Cardiac fibroblast (primary cell): ENCODE data around the gene TMEM217.
"Not testable (repeated sequence)": the region's sequence is repeated elsewhere in the genome, so short reads cannot be mapped to it uniquely, and the experiment has no call there.

Experiments used
- DNase-seq, 2 donors: peaks; one replicate each; pipeline versions ENCODE4 v3.0.0 to v3.0.0-alpha.2; 2010; ENCODE audit warnings: low read depth in 2 of 2
- H3K4me3 ChIP-seq, 2 donors: replicated peaks in 1 of 2; 1 replicate in 1 of 2; 2 replicates in 1 of 2; pipeline ENCODE4 v1.5.1; 2011; ENCODE audit warnings: low read depth in 2 of 2, low read length in 2 of 2, mild to moderate bottlenecking in 2 of 2, moderate library complexity in 1 of 2
- CTCF ChIP-seq: IDR thresholded peaks from one replicate; pipeline ENCODE4 v1.5.1; 2011; ENCODE audit warnings: low read depth, mild to moderate bottlenecking, low read length, inconsistent platforms

Gene TMEM217

DNA sequence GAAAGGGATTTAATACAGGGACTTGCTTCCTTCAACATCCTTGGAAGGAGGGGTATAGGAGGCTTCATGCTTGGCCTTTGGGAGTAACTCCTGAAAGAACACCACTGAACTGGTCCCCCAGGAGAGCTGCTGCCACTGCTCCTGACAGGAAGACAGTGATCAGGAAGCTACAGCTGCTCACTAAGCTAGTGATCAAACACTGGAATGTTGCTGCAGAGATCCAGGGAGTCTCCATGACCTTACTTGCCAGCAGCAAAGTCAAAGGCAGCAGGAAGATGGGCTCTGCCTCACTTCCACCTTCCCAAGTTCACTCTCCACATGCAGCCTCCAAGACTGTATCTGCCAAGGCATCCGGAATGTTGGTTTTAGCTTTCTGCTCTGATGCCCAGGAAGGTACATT lies 56.2 kb downstream of the TMEM217 start:
- H3K4me3 ChIP-seq: no peak overlapping the region
- no peak for DNase-seq
- TF ChIP-seq CTCF: no peak

DNA sequence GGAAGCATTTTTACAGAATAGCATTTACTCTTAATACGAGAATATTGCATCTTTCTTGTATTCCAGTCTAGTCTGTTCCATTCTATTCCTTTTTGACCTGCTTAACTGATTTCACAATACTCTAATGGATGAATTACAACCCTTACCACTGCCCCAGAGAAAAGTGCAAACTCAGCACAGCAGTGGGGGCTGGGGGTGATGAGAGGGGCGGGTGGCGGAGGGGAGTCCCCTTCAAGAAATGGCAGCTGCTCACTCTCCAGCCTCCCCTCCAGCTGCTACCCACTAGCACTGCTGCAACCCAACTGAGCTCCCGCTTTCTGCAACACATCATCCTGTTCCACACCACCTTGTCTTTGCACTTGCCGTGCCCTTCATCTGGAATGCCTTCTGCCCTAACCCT lies 57.9 kb downstream of the TMEM217 start:
- no peak overlapping the region for H3K4me3 ChIP-seq
- DNase-seq: no peak
- TF ChIP-seq CTCF: no peak

DNA sequence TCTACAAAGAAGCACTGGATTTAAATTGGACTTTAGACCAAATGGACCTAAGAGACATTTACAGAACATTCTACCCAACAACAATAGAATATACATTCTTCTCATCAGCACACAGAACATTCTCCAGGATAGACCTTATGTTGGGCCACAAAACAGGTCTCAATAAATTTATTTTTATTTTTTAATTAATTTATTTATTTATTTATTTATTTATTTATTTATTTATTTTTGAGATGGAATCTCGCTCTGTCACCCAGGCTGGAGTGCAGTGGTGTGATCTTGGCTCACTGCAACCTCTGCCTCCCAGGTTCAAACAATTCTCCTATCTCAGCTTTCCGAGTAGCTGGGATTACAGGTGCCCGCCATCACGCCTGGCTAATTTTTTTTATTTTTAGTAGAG lies 61.5 kb downstream of the TMEM217 start:
- not testable (repeated sequence) for DNase-seq

GRCh38 chr6:37194886-37195285 lies 63.1 kb downstream of the TMEM217 start:
- not testable (repeated sequence) for DNase-seq, H3K4me3 ChIP-seq

More for the DNA sequence above, 61.5 kb downstream of the TMEM217 start:
- H3K4me3 ChIP-seq: not testable (repeated sequence)

DNA sequence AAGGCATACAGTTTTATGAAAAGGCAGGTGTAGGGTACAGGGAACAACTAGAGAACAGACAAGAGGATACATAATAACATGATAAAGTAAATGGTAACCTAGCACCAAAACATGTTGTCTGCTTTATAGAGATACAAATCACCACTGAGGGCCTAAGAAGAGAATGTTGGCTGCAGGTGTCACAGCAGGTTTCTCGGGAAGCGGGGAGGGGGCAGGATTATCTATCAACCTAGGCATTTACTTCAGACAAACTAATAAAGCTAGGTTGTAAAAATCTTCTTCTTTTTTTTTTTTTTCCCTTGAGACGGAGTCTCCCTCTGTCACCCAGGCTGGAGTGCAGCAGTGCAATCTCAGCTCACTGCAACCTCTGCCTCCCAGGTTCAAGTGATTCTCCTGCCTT lies 65.3 kb downstream of the TMEM217 start:
- H3K4me3 ChIP-seq: no peak overlapping the region
- DNase-seq: no peak
- no peak for TF ChIP-seq CTCF

GRCh38 chr6:37190159-37190535 lies 67.8 kb downstream of the TMEM217 start:
- no peak overlapping the region for H3K4me3 ChIP-seq
- no peak for DNase-seq
- TF ChIP-seq CTCF: no peak

- DNase-seq: peak; percentile 25 to 27
- no peak overlapping the region for H3K4me3 ChIP-seq
- TF ChIP-seq CTCF: no peak
Measured at GRCh38 chr6:37188962-37189510, 68.9 kb downstream of the TMEM217 start.

- H3K4me3 ChIP-seq: no peak overlapping the region
- TF ChIP-seq CTCF: no peak
- no peak for DNase-seq
Measured at GRCh38 chr6:37187321-37188022, 70.5 kb downstream of the TMEM217 start.

- H3K4me3 ChIP-seq, DNase-seq: not testable (repeated sequence)
Measured at GRCh38 chr6:37185949-37186720, 71.8 kb downstream of the TMEM217 start.
